Caki2 (cell line): ENCODE measurements around the gene HSF2. TPM values are rescaled to one million over a fixed set of nuclear protein-coding genes. Genes with fewer than 3 reads are reported as not detected.

Experiments
- DNase-seq: peaks from one replicate; pipeline ENCODE4 v3.0.0-alpha.2; 2015; ENCODE audit warnings: low read depth
- in situ Hi-C: cut with HindIII; loops from 2 replicates; pipeline ENCODE4 v1.10.0; 2016; ENCODE audit warnings: low sequenced_read_pairs, low pct_unique_long_range_greater_than_20kb, mixed read lengths
- total RNA-seq: library from RNA; depleted of rRNA; stranded (reverse); fragments of >200 nt; shearing (Covaris generic); gene quantifications from 2 replicates; pipeline ENCODE4 v1.2.3, GENCODE V29; 2014; ENCODE audit warnings: low replicate concordance

The HSF2 gene
- total RNA-seq, 1 experiment from 2014 or later = 9.6 TPM

DNA sequence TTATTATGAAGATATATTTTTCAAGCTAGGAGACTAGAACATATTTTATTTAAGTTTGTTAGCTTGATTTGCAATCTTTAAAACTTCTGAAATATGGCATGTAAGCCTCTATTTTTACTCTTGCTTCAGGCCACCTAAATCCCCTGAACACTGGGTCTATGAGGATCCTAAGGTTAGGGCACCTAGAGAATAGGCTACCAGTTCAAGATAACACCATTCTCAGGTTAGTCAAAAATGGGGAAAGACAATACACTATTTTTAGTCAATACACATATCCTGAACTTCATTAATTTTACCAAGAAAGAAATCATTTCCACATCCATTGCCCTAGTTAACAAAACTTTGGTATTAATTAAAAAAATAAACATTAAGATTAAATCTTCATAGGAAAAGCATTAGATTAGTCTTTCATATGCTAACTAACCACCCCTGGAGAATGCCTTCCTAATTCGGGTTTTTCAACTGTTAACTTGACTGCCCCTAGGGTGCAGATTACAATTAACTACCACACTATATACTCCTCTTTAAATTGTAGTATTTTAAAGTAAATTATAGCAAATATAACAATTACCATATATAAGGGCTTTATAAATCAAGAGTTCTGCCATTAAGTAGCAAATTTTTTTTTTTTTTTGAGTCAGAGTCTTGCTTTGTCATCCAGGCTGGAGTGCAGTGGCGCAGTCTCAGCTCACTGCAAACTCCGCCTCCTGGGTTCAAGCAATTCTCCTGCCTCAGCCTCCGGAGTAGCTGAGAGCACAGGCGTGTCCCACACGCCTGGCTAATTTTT is 6.7 kb upstream of the HSF2 start:
- in situ Hi-C loops = no loop called here
- DNase-seq = no peak

GRCh38 chr6:122393351-122393896 is 6.0 kb upstream of the HSF2 start:
- no peak for DNase-seq
- in situ Hi-C loops = no loop called here

DNA sequence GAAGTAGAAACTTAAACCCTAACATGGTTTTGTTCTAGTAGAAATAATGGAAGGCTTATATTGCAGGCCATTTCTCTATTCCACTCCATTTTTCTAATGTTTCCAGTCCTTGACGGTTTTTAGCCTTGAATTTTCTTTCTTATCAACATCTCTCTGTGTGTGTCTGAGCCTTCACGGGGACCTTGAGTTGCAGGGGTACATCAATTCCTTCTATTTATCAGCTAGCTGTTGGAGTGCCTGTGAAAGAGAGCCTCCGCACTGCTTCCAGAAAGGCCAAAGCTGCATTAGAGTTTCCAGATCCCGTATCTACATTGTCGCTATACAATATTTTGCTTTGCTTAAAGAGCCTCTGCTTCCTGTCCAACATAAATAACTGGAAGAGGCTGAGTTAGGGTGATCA is 5.4 kb upstream of the HSF2 start:
- in situ Hi-C loops = no loop called here
- DNase-seq = no peak

DNA sequence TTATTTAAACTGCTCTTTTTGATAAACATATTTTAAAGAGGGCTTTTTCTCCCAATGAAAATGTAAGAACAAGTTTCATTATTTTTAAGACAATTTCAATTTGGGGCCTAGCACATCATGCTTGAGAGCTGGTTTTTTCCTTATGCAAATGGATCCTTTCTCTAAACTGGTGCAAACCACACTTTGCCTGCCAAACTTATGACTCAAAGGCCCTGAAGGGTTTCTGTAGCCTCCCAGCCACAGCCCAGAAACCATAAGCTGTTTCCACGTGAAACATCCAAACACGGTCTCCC is 451 bp upstream of the HSF2 start:
- no peak for DNase-seq
- in situ Hi-C loops = no loop called here

GRCh38 chr6:122400121-122400450 is 634 bp downstream of the HSF2 start:
- in situ Hi-C loops = no loop called here

DNA sequence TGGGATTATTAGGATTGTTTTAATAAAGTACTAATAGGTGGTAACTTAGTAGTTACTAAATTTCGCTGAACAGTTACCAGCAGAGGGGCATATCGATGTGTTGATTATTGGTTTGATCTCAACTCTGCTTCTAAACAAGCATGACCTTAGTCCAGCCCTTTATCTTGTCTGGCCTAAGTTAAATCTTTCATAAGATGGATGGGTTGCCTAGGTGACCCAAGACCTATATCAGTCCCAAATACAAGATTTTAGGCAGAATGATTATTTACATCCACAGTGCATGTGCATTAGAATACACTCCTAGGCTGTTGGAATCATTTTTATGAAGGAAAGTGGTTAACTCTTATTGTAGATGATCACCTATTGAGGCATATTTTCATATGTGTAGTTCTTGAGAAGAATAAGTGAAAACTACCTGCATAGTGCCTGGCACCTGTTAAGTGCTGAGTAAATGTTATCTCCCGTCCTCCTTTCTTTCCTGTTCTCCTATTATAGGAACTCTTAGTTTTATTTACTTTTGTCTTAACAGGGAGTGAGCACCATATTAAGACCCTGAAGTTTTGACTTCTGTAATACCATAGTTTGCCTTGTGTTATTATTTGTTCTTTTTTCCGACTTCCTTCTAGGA is 1.1 kb downstream of the HSF2 start:
- DNase-seq = no peak
- in situ Hi-C loops = no loop called here

More at GRCh38 chr6:122400121-122400450, 634 bp downstream of the HSF2 start:
- DNase-seq = no peak

GRCh38 chr6:122401104-122401503 is 1.7 kb downstream of the HSF2 start:
- no peak for DNase-seq
- in situ Hi-C loops = no loop called here

GRCh38 chr6:122404444-122404843 is 5.0 kb downstream of the HSF2 start:
- no peak for DNase-seq
- in situ Hi-C loops = no loop called here

- DNase-seq = no peak
- in situ Hi-C loops = no loop called here
Observed at GRCh38 chr6:122405417-122405816, 6.0 kb downstream of the HSF2 start.

DNA sequence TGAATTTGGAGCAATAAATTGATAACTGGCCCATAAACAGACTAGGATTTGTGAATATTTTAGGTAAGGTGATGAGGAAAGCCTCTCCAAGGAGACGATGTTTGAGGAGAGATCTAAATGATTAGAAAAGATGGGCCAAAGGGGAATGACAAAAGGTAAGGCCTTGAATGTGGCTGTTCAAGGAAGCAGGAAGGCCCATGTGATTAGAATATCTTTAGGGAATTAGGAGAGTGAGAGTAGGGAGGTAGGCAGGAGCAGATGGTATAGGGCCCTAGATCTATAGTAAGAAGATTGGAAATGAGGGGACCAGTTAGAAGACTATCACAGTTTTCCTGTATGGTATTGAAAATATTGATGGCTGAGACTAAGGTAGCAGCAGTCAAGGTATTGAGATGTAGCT is 6.7 kb downstream of the HSF2 start:
- in situ Hi-C loops = no loop called here

DNA sequence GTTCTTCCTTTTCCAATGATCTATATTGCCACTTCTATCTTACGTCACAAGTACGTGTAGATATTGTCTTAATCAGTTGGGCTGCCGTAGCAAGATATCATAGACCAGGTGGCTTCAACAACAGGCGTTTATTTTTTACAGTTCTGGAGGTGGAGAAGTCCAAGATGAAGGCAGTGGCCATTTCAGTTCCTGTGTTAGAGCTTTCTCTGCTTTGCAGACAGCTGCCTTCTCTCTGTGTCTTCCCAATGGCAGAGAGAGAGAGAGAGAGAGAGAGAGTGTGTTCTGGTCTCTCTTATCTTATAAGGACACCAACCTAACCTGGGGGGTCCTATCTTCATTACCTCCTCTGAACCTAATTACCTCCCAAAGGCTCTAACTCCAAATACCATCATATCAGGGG is 8.3 kb downstream of the HSF2 start:
- no peak for DNase-seq
- in situ Hi-C loops = no loop called here

More for the DNA sequence above, 6.7 kb downstream of the HSF2 start:
- no peak for DNase-seq

DNA sequence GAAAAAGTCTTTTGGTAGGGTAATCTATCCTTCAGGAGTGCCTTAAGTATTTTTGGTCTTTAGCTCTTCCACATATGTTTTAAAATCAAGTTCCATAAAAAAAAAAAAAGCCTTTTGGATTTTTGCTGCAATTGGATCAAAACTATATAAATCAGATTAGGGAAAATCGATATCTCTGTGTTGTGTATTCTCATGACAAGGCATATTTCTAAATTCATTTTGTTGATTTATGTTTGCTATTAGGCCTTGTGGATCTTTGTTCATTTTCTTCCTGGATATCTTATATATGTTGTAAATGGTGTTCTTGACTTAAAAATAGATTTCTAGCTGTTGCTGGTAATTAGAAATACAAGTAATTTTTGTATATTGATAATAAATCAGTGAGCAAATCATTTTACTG is 8.8 kb downstream of the HSF2 start:
- no peak for DNase-seq
- in situ Hi-C loops = no loop called here

GRCh38 chr6:122408702-122409458 is 9.4 kb downstream of the HSF2 start:
- in situ Hi-C loops = no loop called here
- DNase-seq = no peak

DNA sequence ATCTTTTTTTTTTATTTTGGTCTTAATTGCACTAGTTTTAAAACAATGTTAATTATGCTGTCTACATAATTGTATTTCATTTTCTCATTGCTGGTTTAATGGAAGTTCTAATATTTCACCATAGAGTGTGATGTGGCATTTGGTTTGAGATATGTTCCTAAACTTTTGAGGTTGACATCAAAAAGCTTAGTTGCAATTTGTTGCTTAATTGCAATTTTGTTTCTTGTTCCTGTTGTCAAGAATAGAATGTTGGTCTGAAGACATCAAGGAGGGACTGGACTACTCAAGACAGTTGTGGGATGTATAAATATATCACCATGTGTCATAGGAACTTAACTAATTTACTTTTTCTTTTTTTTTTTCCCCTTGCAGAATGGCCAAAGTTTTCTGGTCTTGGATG is 12.5 kb downstream of the HSF2 start:
- no peak for DNase-seq
- in situ Hi-C loops = loop anchor here (5.0 kb wide), 1 partner anchor 35 kb away; no protein-coding TSS in a partner anchor

GRCh38 chr6:122416825-122417224 is 17.4 kb downstream of the HSF2 start:
- in situ Hi-C loops = no loop called here
- DNase-seq = no peak

- DNase-seq = no peak
- in situ Hi-C loops = no loop called here
Observed at GRCh38 chr6:122422003-122422402, 22.6 kb downstream of the HSF2 start.

DNA sequence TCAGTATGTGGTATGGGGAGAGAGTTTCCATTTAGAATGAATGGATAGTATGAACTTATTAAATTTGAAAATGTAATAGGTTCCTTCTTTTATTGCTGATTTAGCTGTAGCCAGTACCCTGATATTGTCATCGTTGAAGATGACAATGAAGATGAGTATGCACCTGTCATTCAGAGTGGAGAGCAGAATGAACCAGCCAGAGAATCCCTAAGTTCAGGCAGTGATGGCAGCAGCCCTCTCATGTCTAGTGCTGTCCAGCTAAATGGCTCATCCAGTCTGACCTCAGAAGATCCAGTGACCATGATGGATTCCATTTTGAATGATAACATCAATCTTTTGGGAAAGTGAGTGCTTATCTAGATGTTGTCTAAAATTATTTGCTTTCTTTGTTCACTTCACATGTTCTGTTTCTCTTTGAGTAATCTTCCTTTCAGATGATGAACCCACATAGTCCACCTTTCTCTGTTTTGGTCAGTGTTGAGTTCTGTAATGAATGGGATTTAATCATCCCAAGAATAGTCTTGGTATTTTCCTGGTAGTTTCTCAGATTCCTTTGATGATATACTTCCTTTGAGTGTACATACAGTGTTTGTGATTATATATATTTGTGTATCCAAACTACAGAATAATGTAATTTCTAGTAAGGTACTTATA is 23.3 kb downstream of the HSF2 start:
- no peak for DNase-seq
- in situ Hi-C loops = no loop called here

- in situ Hi-C loops = no loop called here
- no peak for DNase-seq
Observed at GRCh38 chr6:122423734-122424133, 24.3 kb downstream of the HSF2 start.

DNA sequence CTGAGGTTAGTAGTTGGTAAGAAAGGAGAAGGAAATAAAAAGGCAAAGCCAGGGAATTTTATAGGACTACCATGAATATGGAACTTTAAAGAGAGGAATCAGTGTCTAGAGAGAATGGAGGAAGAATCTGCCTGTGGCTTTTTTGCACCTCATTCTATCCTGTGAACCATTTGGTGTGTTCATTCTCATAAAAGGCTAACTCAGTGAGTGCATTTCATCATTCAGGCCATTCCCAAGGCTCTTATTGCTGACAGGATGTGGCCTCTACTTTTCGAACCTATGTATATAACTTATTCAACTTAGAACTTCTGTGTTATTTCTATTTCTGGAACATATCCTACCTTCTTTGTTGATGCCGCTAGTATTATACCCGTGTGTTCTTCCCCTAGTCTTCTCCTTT is 27.1 kb downstream of the HSF2 start:
- DNase-seq = no peak
- in situ Hi-C loops = no loop called here
